Cardiac fibroblast (primary cell): ENCODE measurements around the gene ROBO2.

Experiments
- DNase-seq, 2 donors: peaks; one replicate each; pipeline versions ENCODE4 v3.0.0 to v3.0.0-alpha.2; 2010; ENCODE audit warnings: low read depth in 2 of 2
- H3K4me3 ChIP-seq, 2 donors: replicated peaks in 1 of 2; 1 replicate in 1 of 2; 2 replicates in 1 of 2; pipeline ENCODE4 v1.5.1; 2011; ENCODE audit warnings: low read depth in 2 of 2, low read length in 2 of 2, mild to moderate bottlenecking in 2 of 2, moderate library complexity in 1 of 2
- TF ChIP-seq, protein P1 (sequence below): IDR thresholded peaks from one replicate; pipeline ENCODE4 v1.5.1; 2011; ENCODE audit warnings: low read depth, mild to moderate bottlenecking, low read length, inconsistent platforms

Gene ROBO2

DNA sequence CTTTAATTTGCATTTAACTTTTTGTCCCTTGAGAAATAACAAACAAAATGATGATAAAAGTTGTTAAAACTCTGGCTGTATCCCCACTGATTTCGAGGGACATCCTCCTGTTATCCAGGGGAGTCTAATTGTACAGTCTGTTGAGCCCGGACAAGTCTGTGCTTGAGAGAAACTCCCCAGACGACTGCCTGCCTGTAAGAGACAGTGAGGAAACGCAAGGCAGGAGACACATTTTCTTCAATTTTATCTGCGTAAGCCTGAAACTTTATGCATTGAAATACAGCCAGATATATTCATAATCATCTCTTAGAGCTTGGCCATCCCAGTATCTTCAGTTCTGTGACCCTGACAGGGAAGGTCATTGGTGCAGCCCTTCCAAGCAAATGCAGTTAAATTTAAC lies 97.7 kb downstream of the ROBO2 start:
- H3K4me3 ChIP-seq = no peak overlapping the region
- DNase-seq = no peak
- TF ChIP-seq, protein P1, sequence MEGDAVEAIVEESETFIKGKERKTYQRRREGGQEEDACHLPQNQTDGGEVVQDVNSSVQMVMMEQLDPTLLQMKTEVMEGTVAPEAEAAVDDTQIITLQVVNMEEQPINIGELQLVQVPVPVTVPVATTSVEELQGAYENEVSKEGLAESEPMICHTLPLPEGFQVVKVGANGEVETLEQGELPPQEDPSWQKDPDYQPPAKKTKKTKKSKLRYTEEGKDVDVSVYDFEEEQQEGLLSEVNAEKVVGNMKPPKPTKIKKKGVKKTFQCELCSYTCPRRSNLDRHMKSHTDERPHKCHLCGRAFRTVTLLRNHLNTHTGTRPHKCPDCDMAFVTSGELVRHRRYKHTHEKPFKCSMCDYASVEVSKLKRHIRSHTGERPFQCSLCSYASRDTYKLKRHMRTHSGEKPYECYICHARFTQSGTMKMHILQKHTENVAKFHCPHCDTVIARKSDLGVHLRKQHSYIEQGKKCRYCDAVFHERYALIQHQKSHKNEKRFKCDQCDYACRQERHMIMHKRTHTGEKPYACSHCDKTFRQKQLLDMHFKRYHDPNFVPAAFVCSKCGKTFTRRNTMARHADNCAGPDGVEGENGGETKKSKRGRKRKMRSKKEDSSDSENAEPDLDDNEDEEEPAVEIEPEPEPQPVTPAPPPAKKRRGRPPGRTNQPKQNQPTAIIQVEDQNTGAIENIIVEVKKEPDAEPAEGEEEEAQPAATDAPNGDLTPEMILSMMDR = no peak

DNA sequence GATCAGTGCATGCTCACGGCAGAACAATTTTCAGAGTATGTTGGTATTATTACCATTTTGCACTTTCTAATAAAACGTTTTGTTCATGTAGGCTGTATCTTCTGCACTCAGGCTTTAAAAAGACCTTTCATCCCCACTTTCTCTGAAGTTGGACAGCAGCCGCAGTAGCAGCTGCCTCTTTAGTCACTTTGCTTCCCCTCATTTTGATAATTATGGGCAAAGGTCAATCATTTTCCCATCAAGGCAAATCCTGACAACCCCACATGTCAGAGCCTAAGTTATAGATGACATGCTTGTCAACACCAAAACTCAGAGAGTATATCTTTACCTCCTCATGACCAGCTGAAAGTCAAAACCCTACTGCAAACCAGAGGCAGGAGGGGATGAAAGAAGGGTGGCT lies 99.7 kb downstream of the ROBO2 start:
- no peak overlapping the region for H3K4me3 ChIP-seq
- TF ChIP-seq, protein P1 = no peak
- no peak for DNase-seq

DNA sequence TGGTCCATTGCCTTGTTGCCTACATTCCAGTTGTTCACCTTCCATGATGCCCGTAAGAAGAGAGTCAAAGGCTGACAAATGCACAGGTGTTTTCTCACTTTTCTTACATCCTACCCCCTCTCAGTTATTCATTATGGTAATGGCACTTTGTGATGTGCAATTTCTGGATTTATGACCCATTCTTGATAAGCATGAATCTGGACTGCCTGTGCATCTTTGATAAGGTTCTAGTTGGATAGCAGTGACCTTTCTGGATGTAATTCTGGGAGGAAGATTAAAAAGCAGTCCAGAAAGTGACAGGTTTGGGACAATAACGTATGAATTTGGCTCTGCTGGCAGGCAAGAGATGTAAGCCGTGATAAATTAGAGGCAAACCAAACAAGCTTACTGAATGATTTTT lies 101.5 kb downstream of the ROBO2 start:
- DNase-seq = no peak
- TF ChIP-seq, protein P1 = no peak
- no peak overlapping the region for H3K4me3 ChIP-seq

DNA sequence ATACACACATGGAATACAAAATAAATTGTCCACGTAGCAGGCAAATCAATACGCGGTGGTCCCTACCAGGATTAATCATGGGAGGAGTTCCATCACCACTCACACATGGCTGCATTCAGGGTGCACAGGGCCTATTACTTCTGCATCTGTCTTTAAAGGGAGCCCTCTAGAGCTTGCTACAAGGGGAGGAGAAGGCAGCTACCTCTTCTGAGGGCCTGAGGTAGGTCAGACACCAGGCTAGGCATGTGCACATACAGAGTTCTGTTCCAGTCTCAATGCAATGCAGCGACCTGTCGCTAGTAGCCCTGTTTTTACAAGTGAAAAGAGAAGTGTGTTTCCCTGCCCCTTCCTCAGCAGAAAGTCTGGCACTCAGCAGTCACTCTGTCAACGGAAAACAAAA lies 102.7 kb downstream of the ROBO2 start:
- no peak for DNase-seq
- no peak overlapping the region for H3K4me3 ChIP-seq
- TF ChIP-seq, protein P1 = no peak

DNA sequence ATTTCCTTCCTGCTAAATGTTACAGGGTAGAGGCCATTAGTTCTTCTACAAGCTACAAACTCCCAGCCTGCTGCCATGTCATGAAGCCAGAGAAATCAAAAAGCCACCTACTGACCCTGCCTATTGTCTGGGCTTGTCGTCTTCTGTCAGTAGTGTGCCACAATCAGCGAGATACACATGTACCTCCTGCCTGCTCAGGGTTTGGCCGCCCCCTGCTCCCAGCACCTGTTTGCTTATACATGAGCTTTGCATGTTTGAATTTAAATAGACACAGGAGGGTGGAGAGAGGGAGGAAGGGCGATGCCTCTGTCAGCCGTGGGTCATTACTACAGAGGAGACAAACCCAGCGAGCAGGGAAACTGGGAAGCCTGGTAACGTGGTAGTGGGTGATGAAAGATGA lies 106.1 kb downstream of the ROBO2 start:
- no peak for DNase-seq
- TF ChIP-seq, protein P1 = no peak
- no peak overlapping the region for H3K4me3 ChIP-seq

DNA sequence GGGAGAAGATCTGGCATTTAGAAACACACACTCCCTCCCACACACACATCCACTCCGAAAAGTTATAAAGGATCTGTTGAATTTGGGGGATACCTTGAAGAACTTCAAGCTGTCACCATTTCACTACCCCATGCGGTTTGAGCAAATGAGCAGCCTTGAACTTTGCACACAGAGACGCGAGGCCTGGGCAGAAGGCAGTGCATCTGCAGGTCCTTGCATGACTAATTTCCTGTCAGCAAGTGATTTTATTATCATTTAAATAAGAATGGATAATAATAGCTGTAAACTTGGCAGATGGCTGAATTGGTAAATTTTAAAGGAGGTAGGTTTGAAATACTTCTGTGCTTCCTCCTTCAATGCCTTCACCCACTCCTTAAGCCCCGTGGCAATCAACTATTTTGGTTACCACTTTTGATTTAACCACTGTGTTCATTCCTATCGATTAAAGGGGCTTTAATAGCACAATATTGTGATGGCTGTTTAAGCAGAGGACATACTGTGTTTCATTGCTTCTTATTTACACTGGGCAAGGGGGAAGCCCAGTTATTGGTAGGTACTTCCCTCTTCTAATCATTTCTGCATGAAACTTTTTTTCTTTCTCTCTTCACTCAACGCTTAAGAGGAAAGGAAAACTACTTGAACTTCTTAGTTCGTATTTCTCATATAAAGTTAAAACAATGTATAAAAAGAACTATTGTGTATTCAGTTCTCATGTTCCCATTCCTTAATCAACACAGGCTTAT lies 108.1 kb downstream of the ROBO2 start:
- H3K4me3 ChIP-seq = no peak overlapping the region

More for the DNA sequence above, 108.1 kb downstream of the ROBO2 start:
- DNase-seq = no peak
- TF ChIP-seq, protein P1 = no peak
